Liver (tissue), 9 donors: Measurements from ENCODE around the gene TXNDC11. TPM values are rescaled to one million over a fixed set of nuclear protein-coding genes. Genes with fewer than 3 reads are reported as not detected.

Source experiments
- DNase-seq: peaks from one replicate; pipeline ENCODE4 v3.0.0-alpha.2; 2017; ENCODE audit warnings: low spot score
- H3K27ac ChIP-seq, 2 donors: one replicate each; pipeline ENCODE4 v1.7.0; 2013; ENCODE audit warnings: inconsistent platforms in 2 of 2, low read length in 2 of 2, control low read depth in 1 of 2, low read depth in 1 of 2, mild to moderate bottlenecking in 1 of 2
- H3K27me3 ChIP-seq, 4 donors: one replicate each; pipeline versions ENCODE4 v1.6.1 to v1.7.0; 2013; ENCODE audit warnings: low read length in 3 of 4, inconsistent platforms in 1 of 4, mild to moderate bottlenecking in 1 of 4, moderate library complexity in 1 of 4; ENCODE audit not compliant: control insufficient read depth in 4 of 4, insufficient read depth in 4 of 4
- H3K36me3 ChIP-seq, 4 donors: one replicate each; pipeline versions ENCODE4 v1.6.1 to v1.7.0; 2013; ENCODE audit warnings: low read length in 3 of 4, mild to moderate bottlenecking in 3 of 4, low read depth in 1 of 4, moderate library complexity in 1 of 4; ENCODE audit not compliant: control insufficient read depth in 4 of 4, insufficient read depth in 3 of 4
- H3K4me1 ChIP-seq, 4 donors: one replicate each; pipeline versions ENCODE4 v1.6.1 to v1.7.0; 2013; ENCODE audit warnings: low read length in 3 of 4, mild to moderate bottlenecking in 3 of 4, moderate library complexity in 1 of 4; ENCODE audit not compliant: control insufficient read depth in 4 of 4, insufficient read depth in 4 of 4
- H3K4me3 ChIP-seq, 3 donors: one replicate each; pipeline versions ENCODE4 v1.6.1 to v1.7.0; 2013; ENCODE audit warnings: low read length in 3 of 3, control low read depth in 1 of 3, low read depth in 1 of 3, mild to moderate bottlenecking in 1 of 3
- H3K9ac ChIP-seq, 2 donors: one replicate each; pipeline ENCODE4 v1.7.0; 2013; ENCODE audit warnings: low read length in 2 of 2, mild to moderate bottlenecking in 2 of 2, moderate library complexity in 2 of 2, control low read depth in 1 of 2, low read depth in 1 of 2
- H3K9me3 ChIP-seq, 4 donors: one replicate each; pipeline versions ENCODE4 v1.6.1 to v1.7.0; 2013; ENCODE audit warnings: low read length in 3 of 4; ENCODE audit not compliant: control insufficient read depth in 4 of 4
- EGR1 ChIP-seq, 2 donors: IDR thresholded peaks; 2 replicates each; pipeline ENCODE4 v1.6.1; 2016 to 2018; ENCODE audit warnings: antibody characterized with exemption in 2 of 2, low read depth in 2 of 2
- FOXA1 ChIP-seq: IDR thresholded peaks from 2 replicates; pipeline ENCODE4 v1.6.1; 2016; ENCODE audit warnings: antibody characterized with exemption
- FOXA2 ChIP-seq: IDR thresholded peaks from 2 replicates; pipeline ENCODE4 v1.6.1; 2016; ENCODE audit warnings: antibody characterized with exemption
- GABPA ChIP-seq, 2 donors: IDR thresholded peaks in 1 of 2; conservative IDR thresholded peaks in 1 of 2; 2 replicates each; pipeline ENCODE4 v1.6.1; 2016; ENCODE audit warnings: antibody characterized with exemption in 2 of 2, mild to moderate bottlenecking in 1 of 2, moderate library complexity in 1 of 2
- HNF4A ChIP-seq, 2 donors: conservative IDR thresholded peaks; 2 replicates each; pipeline ENCODE4 v1.6.1; 2016; ENCODE audit warnings: antibody characterized with exemption in 2 of 2, mild to moderate bottlenecking in 2 of 2
- HNF4G ChIP-seq: IDR thresholded peaks from 2 replicates; pipeline ENCODE4 v1.6.1; 2016; ENCODE audit warnings: antibody characterized with exemption
- JUND ChIP-seq, 2 donors: IDR thresholded peaks; 2 replicates each; pipeline ENCODE4 v1.6.1; 2016; ENCODE audit warnings: antibody characterized with exemption in 2 of 2
- NR2F2 ChIP-seq: IDR thresholded peaks from 2 replicates; pipeline ENCODE4 v1.6.1; 2016; ENCODE audit warnings: antibody characterized with exemption
- RAD21 ChIP-seq, 2 donors: IDR thresholded peaks; 2 replicates each; pipeline ENCODE4 v1.6.1; 2016; ENCODE audit warnings: antibody characterized with exemption in 2 of 2, mild to moderate bottlenecking in 2 of 2
- RXRA ChIP-seq, 2 donors: IDR thresholded peaks; 2 replicates each; pipeline ENCODE4 v1.6.1; 2017 to 2018; ENCODE audit warnings: antibody characterized with exemption in 2 of 2, mild to moderate bottlenecking in 1 of 2
- SP1 ChIP-seq: IDR thresholded peaks from 2 replicates; pipeline ENCODE4 v1.6.1; 2018; ENCODE audit warnings: antibody characterized with exemption, mild to moderate bottlenecking
- TAF1 ChIP-seq: conservative IDR thresholded peaks from 2 replicates; pipeline ENCODE4 v1.6.1; 2016; ENCODE audit warnings: antibody characterized with exemption, mild to moderate bottlenecking
- YY1 ChIP-seq: IDR thresholded peaks from 2 replicates; pipeline ENCODE4 v1.6.1; 2016; ENCODE audit warnings: antibody characterized with exemption, mild to moderate bottlenecking
- WGBS: extraction: QIAGEN DNeasy Blood & Tissue Kit; methylation state at CpG from one replicate; pipeline ENCODE4 v1.1.7; 2013; 5-methylcytosine and 5-hydroxymethylcytosine counted together
- polyA plus RNA-seq, 2 donors: library from polyadenylated mRNA; stranded (reverse) in 1 of 2; unstranded in 1 of 2; fragments of 200-250 nt in 1 of 2; fragments of >200 nt in 1 of 2; fragmentation: Nextera tagmentation in 1 of 2; extraction: Ambion mirVana in 1 of 2; gene quantifications; one replicate each; pipeline versions ENCODE4 v1.2.1 to v1.2.3, GENCODE V29; 2013 to 2015
- total RNA-seq, 2 donors: library from RNA; depleted of rRNA; stranded (reverse); fragments of >200 nt; gene quantifications; one replicate each; pipeline ENCODE4 v1.2.3, GENCODE V29; 2014
- TF ChIP-seq, protein P1 (sequence below): IDR thresholded peaks from 2 replicates; pipeline ENCODE4 v1.6.1; 2016; ENCODE audit warnings: antibody characterized with exemption
- TF ChIP-seq, protein P2 (sequence below): fragments of 150-350 bp; IDR thresholded peaks from 2 replicates; pipeline ENCODE4 v1.5.1; 2017; ENCODE audit warnings: improper control_type of control experiment, low read depth, low read length; ENCODE audit not compliant: missing input control
- TF ChIP-seq, protein P3 (sequence below): IDR thresholded peaks from 2 replicates; pipeline ENCODE4 v1.6.1; 2016; ENCODE audit warnings: antibody characterized with exemption
- TF ChIP-seq, protein P4 (sequence below): IDR thresholded peaks from 2 replicates; pipeline ENCODE4 v1.6.1; 2016; ENCODE audit warnings: antibody characterized with exemption
- TF ChIP-seq, protein P5 (sequence below): IDR thresholded peaks from 2 replicates; pipeline ENCODE4 v1.6.1; 2016; ENCODE audit warnings: antibody characterized with exemption, mild to moderate bottlenecking
- donor health status: healthy.
- donor health status: healthy.
- donor health status: healthy.
- donor health status: healthy.
- donor health status: healthy.

Gene TXNDC11
- total and polyA plus RNA-seq, 4 donors = 26.4 to 63.5 (median 48.5) TPM

DNA sequence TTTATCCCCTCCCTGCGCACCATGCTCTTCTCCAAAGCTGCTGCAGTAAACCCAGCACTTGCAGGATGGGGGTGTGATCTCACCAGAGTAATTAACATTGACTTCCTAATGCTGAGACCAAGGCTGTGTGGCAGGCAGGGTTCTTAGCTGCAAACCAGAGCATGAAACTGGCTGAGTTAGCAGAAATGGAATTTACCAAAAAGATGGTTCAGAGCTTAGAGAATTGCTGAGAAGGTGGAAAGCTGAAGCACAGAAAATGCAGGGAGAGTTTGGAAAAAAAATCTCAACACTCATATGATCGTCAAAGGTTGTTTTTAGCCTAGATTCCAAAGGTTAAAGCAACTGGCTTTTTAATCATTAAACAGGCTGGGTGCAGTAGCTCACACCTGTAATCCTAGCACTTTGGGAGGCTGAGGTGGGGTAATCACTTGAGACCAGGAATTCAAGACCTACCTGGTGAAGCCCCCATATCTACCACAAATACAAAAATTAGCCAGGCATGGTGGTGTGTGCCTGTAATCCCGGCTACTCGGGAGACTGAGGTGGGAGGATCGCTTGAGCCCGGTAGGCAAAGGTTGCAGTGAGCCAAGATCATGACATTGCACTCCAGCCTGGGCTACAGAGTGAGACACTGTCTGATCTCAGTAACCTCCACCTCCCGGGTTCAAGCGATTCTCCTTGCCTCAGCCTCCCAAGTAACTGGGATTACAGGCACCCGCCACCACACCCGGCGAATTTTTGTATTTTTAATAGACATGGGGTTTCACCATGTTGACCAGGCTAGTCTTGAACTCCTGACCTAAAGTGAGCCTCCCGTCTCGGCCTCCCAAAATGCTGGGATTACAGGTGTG is 6.0 kb upstream of the TXNDC11 start:
- Histone ChIP-seq H3K9me3 (no peaks in the 10 kb centered on the region), H3K27me3 (no peaks in the 10 kb centered on the region), H3K9ac (peak overlapping the region; percentile 62 to 88), H3K27ac (peak overlapping the region; percentile 94 to 95), H3K36me3 (peaks cover 3 to 23% (median 20%) of the 10 kb centered on the region in 4 donors), H3K4me3 (no peak overlapping the region), H3K4me1 (peaks cover 5 to 49% (median 27%) of the 10 kb centered on the region in 4 donors)
- no peak for DNase-seq
- WGBS = 52% methylated on average over 13 of the region's 13 CpGs
- TF ChIP-seq, protein P1, sequence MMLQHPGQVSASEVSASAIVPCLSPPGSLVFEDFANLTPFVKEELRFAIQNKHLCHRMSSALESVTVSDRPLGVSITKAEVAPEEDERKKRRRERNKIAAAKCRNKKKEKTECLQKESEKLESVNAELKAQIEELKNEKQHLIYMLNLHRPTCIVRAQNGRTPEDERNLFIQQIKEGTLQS = no peak
- peak; percentile 94 to 95 for TF ChIP-seq HNF4A (conservative IDR thresholded peaks at IDR 0.05)
- TF ChIP-seq YY1 = peak; percentile 43
- TF ChIP-seq RAD21 (IDR thresholded peaks at IDR 0.05) = peak in 1 of 2 donors; percentile 26
- peak; percentile 74 for TF ChIP-seq HNF4G
- TF ChIP-seq, protein P2, sequence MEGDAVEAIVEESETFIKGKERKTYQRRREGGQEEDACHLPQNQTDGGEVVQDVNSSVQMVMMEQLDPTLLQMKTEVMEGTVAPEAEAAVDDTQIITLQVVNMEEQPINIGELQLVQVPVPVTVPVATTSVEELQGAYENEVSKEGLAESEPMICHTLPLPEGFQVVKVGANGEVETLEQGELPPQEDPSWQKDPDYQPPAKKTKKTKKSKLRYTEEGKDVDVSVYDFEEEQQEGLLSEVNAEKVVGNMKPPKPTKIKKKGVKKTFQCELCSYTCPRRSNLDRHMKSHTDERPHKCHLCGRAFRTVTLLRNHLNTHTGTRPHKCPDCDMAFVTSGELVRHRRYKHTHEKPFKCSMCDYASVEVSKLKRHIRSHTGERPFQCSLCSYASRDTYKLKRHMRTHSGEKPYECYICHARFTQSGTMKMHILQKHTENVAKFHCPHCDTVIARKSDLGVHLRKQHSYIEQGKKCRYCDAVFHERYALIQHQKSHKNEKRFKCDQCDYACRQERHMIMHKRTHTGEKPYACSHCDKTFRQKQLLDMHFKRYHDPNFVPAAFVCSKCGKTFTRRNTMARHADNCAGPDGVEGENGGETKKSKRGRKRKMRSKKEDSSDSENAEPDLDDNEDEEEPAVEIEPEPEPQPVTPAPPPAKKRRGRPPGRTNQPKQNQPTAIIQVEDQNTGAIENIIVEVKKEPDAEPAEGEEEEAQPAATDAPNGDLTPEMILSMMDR = no peak
- TF ChIP-seq, protein P3, sequence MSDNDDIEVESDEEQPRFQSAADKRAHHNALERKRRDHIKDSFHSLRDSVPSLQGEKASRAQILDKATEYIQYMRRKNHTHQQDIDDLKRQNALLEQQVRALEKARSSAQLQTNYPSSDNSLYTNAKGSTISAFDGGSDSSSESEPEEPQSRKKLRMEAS = no peak
- TF ChIP-seq JUND (IDR thresholded peaks at IDR 0.05) = peak; percentile 18 to 33
- TF ChIP-seq SP1 = peak; percentile 98
- peak; percentile 74 to 77 for TF ChIP-seq RXRA (IDR thresholded peaks at IDR 0.05)
- peak; percentile 20 for TF ChIP-seq FOXA1
- TF ChIP-seq GABPA (IDR thresholded peaks at IDR 0.05 in 1 of 2, conservative IDR thresholded peaks at IDR 0.05 in 1 of 2) = no peak
- TF ChIP-seq, protein P4, sequence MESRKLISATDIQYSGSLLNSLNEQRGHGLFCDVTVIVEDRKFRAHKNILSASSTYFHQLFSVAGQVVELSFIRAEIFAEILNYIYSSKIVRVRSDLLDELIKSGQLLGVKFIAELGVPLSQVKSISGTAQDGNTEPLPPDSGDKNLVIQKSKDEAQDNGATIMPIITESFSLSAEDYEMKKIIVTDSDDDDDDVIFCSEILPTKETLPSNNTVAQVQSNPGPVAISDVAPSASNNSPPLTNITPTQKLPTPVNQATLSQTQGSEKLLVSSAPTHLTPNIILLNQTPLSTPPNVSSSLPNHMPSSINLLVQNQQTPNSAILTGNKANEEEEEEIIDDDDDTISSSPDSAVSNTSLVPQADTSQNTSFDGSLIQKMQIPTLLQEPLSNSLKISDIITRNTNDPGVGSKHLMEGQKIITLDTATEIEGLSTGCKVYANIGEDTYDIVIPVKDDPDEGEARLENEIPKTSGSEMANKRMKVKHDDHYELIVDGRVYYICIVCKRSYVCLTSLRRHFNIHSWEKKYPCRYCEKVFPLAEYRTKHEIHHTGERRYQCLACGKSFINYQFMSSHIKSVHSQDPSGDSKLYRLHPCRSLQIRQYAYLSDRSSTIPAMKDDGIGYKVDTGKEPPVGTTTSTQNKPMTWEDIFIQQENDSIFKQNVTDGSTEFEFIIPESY = peak; percentile 58
- no peak for TF ChIP-seq TAF1
- TF ChIP-seq, protein P5, sequence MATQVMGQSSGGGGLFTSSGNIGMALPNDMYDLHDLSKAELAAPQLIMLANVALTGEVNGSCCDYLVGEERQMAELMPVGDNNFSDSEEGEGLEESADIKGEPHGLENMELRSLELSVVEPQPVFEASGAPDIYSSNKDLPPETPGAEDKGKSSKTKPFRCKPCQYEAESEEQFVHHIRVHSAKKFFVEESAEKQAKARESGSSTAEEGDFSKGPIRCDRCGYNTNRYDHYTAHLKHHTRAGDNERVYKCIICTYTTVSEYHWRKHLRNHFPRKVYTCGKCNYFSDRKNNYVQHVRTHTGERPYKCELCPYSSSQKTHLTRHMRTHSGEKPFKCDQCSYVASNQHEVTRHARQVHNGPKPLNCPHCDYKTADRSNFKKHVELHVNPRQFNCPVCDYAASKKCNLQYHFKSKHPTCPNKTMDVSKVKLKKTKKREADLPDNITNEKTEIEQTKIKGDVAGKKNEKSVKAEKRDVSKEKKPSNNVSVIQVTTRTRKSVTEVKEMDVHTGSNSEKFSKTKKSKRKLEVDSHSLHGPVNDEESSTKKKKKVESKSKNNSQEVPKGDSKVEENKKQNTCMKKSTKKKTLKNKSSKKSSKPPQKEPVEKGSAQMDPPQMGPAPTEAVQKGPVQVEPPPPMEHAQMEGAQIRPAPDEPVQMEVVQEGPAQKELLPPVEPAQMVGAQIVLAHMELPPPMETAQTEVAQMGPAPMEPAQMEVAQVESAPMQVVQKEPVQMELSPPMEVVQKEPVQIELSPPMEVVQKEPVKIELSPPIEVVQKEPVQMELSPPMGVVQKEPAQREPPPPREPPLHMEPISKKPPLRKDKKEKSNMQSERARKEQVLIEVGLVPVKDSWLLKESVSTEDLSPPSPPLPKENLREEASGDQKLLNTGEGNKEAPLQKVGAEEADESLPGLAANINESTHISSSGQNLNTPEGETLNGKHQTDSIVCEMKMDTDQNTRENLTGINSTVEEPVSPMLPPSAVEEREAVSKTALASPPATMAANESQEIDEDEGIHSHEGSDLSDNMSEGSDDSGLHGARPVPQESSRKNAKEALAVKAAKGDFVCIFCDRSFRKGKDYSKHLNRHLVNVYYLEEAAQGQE = peak; percentile 92
- TF ChIP-seq NR2F2 = peak; percentile 50
- peak; percentile 14 for TF ChIP-seq FOXA2
- peak in 1 of 2 donors; percentile 41 for TF ChIP-seq EGR1 (IDR thresholded peaks at IDR 0.05; ENCODE audit: low read depth in 2 of 2)
